GM06990 (cell line): ENCODE data around the gene FAM13C.

Experiments
- DNase-seq: peaks from one replicate; pipeline ENCODE4 v3.0.0-alpha.2; 2011; ENCODE audit not compliant: insufficient read length; ENCODE audit errors: extremely low read depth
- H3K27me3 ChIP-seq: replicated peaks from 2 replicates; pipeline ENCODE4 v1.6.0; 2011; ENCODE audit warnings: low read length; ENCODE audit not compliant: control insufficient read depth, insufficient read depth
- H3K36me3 ChIP-seq: 2 replicates; pipeline ENCODE4 v1.5.1; 2011; ENCODE audit warnings: low read length; ENCODE audit not compliant: control insufficient read depth, insufficient read depth
- H3K4me3 ChIP-seq: replicated peaks from 2 replicates; pipeline ENCODE4 v1.5.1; 2011; ENCODE audit warnings: low read depth, mild to moderate bottlenecking, control low read depth, low read length
- CTCF ChIP-seq: IDR thresholded peaks from 2 replicates; pipeline ENCODE4 v1.5.1; 2011; ENCODE audit warnings: low read length, control low read depth, mild to moderate bottlenecking, inconsistent platforms; ENCODE audit not compliant: insufficient read depth, poor library complexity, severe bottlenecking

Gene FAM13C

GRCh38 chr10:59310324-59310914 is 51.9 kb downstream of the FAM13C start:
- no peak for TF ChIP-seq CTCF
- H3K27me3 ChIP-seq, result no peaks in the 10 kb centered on the region

GRCh38 chr10:59304521-59305097 is 57.7 kb downstream of the FAM13C start:
- no peak for TF ChIP-seq CTCF
- DNase-seq, result no peak
- no peaks in the 10 kb centered on the region for H3K36me3 ChIP-seq
- H3K4me3 ChIP-seq, result no peak overlapping the region
- H3K27me3 ChIP-seq, result no peaks in the 10 kb centered on the region

More at GRCh38 chr10:59310324-59310914, 51.9 kb downstream of the FAM13C start:
- DNase-seq, result no peak
- Histone ChIP-seq H3K36me3 (no peaks in the 10 kb centered on the region), H3K4me3 (no peak overlapping the region)

GRCh38 chr10:59303018-59303417 is 59.3 kb downstream of the FAM13C start:
- no peaks in the 10 kb centered on the region for H3K36me3 ChIP-seq
- no peak overlapping the region for H3K4me3 ChIP-seq
- no peaks in the 10 kb centered on the region for H3K27me3 ChIP-seq
- TF ChIP-seq CTCF, result no peak
- no peak for DNase-seq

GRCh38 chr10:59302381-59302780 is 60.0 kb downstream of the FAM13C start:
- DNase-seq, result no peak
- TF ChIP-seq CTCF, result no peak
- Histone ChIP-seq H3K27me3 (no peaks in the 10 kb centered on the region), H3K36me3 (no peaks in the 10 kb centered on the region), H3K4me3 (no peak overlapping the region)

- DNase-seq, result no peak
- Histone ChIP-seq H3K4me3 (no peak overlapping the region), H3K36me3 (no peaks in the 10 kb centered on the region), H3K27me3 (no peaks in the 10 kb centered on the region)
- TF ChIP-seq CTCF, result no peak
These were observed 61.1 kb downstream of the FAM13C start for GRCh38 chr10:59301067-59301754.
